Mesenteric fat pad (tissue), 1 donor: ENCODE data around the gene CADM2. TPM values are rescaled to one million over a fixed set of nuclear protein-coding genes. Genes with fewer than 3 reads are reported as not detected.

Experiments used
- DNase-seq: peaks from one replicate; pipeline ENCODE4 v3.0.0-alpha.2; 2020; ENCODE audit warnings: low spot score
- total RNA-seq: library from RNA; stranded (reverse); fragmentation: NEBNext Ultra II Directional; extraction: Animal tissue kit (Norgen Biotek cat#: 25700); gene quantifications from one replicate; pipeline ENCODE4 v1.2.1, GENCODE V29; 2021
- donor health status: DM: yes; HTN: yes; CAD: no.

CADM2 gene
- total RNA-seq, 1 donor from 2014 or later: 17.3 TPM

- no peak for DNase-seq
Measured at GRCh38 chr3:85554153-85554552, 595.4 kb downstream of the CADM2 start.

GRCh38 chr3:85560088-85560785, 601.4 kb downstream of the CADM2 start:
- DNase-seq: no peak

- DNase-seq: no peak
Measured at GRCh38 chr3:85567071-85567676, 608.4 kb downstream of the CADM2 start.

- DNase-seq: no peak
Measured at GRCh38 chr3:85570819-85571218, 612.0 kb downstream of the CADM2 start.

GRCh38 chr3:85571835-85572234, 613.0 kb downstream of the CADM2 start:
- no peak for DNase-seq

GRCh38 chr3:85572426-85572825, 613.6 kb downstream of the CADM2 start:
- no peak for DNase-seq

- DNase-seq: no peak
Measured at GRCh38 chr3:85572978-85573377, 614.2 kb downstream of the CADM2 start.

- DNase-seq: no peak
Measured at GRCh38 chr3:85574006-85574705, 615.4 kb downstream of the CADM2 start.

- no peak for DNase-seq
Measured at GRCh38 chr3:85576091-85576690, 617.4 kb downstream of the CADM2 start.

GRCh38 chr3:85576697-85577200, 618.0 kb downstream of the CADM2 start:
- DNase-seq: no peak

- DNase-seq: no peak
Measured at GRCh38 chr3:85584779-85585356, 626.1 kb downstream of the CADM2 start.

GRCh38 chr3:85586018-85586417, 627.2 kb downstream of the CADM2 start:
- no peak for DNase-seq

GRCh38 chr3:85589145-85589544, 630.4 kb downstream of the CADM2 start:
- DNase-seq: no peak

GRCh38 chr3:85591451-85591850, 632.7 kb downstream of the CADM2 start:
- DNase-seq: no peak

GRCh38 chr3:85592256-85592655, 633.5 kb downstream of the CADM2 start:
- DNase-seq: no peak

- DNase-seq: no peak
Measured at GRCh38 chr3:85594676-85595075, 635.9 kb downstream of the CADM2 start.

- no peak for DNase-seq
Measured at GRCh38 chr3:85603378-85603777, 644.6 kb downstream of the CADM2 start.

GRCh38 chr3:85604641-85605040, 645.9 kb downstream of the CADM2 start:
- no peak for DNase-seq

- no peak for DNase-seq
Measured at GRCh38 chr3:85605066-85605465, 646.3 kb downstream of the CADM2 start.

GRCh38 chr3:85626662-85627061, 667.9 kb downstream of the CADM2 start:
- no peak for DNase-seq

- DNase-seq: no peak
Measured at GRCh38 chr3:85627932-85628331, 669.1 kb downstream of the CADM2 start.

GRCh38 chr3:85631070-85631469, 672.3 kb downstream of the CADM2 start:
- DNase-seq: no peak
